ENCODE measurements around the gene MAP7.
"Not testable (repeated sequence)": the region's sequence is repeated elsewhere in the genome, so short reads cannot be mapped to it uniquely, and the experiment has no call there.

Gene MAP7

DNA sequence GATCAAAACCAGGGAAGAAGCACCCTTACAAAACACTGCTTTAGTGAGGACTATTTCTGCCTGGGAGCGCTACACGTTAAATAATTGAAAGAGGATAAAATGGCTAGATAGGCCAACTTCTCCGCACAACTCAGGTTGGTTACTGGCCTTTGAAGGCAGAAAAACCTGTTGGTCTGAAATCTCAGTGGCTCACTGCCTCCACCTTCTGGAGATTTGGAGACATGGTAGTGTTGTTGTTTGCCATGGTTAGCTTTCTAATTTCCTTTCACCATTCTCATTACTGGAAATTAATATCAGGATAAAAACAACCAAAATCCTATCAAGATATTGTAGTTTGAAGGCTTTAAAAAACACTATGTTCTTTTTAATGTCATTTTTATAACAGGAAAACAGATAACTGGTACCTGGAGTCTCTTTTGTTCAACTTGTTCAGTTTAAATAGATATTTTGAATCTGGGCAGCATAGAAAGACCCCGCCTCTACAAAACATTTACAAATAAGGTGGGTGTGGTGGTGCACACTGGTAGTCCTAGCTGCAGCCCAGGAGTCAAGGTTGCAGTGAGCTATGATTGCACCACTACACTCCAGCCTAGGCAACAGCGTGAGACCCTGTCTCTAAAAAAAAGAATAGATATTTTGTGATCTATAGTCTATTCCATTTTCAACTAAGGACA lies 233.1 kb downstream of the MAP7 start:
- TF ChIP-seq MYC (IDR thresholded peaks at IDR 0.05; ENCODE audit: low read depth, low read length) = no peak
- peak; percentile 72 for TF ChIP-seq CTCF (IDR thresholded peaks at IDR 0.05; ENCODE audit: low read depth, low read length)
- no peak for TF ChIP-seq POLR2A (IDR thresholded peaks at IDR 0.05; ENCODE audit: extremely low read depth, insufficient read length)
- TF ChIP-seq, protein P1, sequence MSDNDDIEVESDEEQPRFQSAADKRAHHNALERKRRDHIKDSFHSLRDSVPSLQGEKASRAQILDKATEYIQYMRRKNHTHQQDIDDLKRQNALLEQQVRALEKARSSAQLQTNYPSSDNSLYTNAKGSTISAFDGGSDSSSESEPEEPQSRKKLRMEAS (IDR thresholded peaks at IDR 0.05; ENCODE audit: low read depth, low read length) = no peak
- DNase-seq (ENCODE audit: low read depth) = peak; percentile 69
- no peak overlapping the region for H3K4me3 ChIP-seq (ENCODE audit: low read depth, low read length)

GRCh38 chr6:136315594-136315993 lies 234.6 kb downstream of the MAP7 start:
- TF ChIP-seq POLR2A (IDR thresholded peaks at IDR 0.05; ENCODE audit: extremely low read depth, insufficient read length) (no peak), MYC (IDR thresholded peaks at IDR 0.05; ENCODE audit: low read depth, low read length) (no peak), CTCF (IDR thresholded peaks at IDR 0.05; ENCODE audit: low read depth, low read length) (no peak)
- TF ChIP-seq, protein P1 (IDR thresholded peaks at IDR 0.05; ENCODE audit: low read depth, low read length) = no peak
- no peak for DNase-seq (ENCODE audit: low read depth)
- H3K4me3 ChIP-seq (ENCODE audit: low read depth, low read length) = no peak overlapping the region

DNA sequence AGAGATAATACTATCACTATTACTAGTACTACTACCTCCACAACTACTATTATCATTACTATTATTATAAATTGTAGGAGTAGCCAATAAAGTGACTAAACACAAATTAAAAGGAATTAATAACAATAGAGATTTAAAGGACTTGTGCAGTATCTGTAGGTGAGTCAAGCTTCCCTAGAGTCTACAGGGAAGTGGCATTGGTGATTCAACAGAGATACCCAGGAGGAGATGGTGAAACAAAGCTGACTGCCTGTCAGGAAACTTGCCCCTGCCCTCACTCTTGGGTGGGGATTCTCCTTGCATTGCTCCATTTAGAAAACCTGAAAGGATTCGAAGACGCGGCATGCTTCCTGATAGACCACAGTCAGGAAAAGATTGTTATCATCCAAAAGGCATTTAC lies 237.2 kb downstream of the MAP7 start:
- H3K4me3 ChIP-seq (ENCODE audit: low read depth, low read length) = no peak overlapping the region
- DNase-seq (ENCODE audit: low read depth) = no peak
- TF ChIP-seq, protein P1 (IDR thresholded peaks at IDR 0.05; ENCODE audit: low read depth, low read length) = no peak
- TF ChIP-seq CTCF (IDR thresholded peaks at IDR 0.05; ENCODE audit: low read depth, low read length) = no peak
- no peak for TF ChIP-seq MYC (IDR thresholded peaks at IDR 0.05; ENCODE audit: low read depth, low read length)
- no peak for TF ChIP-seq POLR2A (IDR thresholded peaks at IDR 0.05; ENCODE audit: extremely low read depth, insufficient read length)

- no peak for DNase-seq (ENCODE audit: low read depth)
- H3K4me3 ChIP-seq (ENCODE audit: low read depth, low read length) = no peak overlapping the region
- TF ChIP-seq MYC (IDR thresholded peaks at IDR 0.05; ENCODE audit: low read depth, low read length) (no peak), POLR2A (IDR thresholded peaks at IDR 0.05; ENCODE audit: extremely low read depth, insufficient read length) (no peak), CTCF (IDR thresholded peaks at IDR 0.05; ENCODE audit: low read depth, low read length) (no peak)
- TF ChIP-seq, protein P1 (IDR thresholded peaks at IDR 0.05; ENCODE audit: low read depth, low read length) = no peak
These were observed 240.4 kb downstream of the MAP7 start for GRCh38 chr6:136309729-136310311.

DNA sequence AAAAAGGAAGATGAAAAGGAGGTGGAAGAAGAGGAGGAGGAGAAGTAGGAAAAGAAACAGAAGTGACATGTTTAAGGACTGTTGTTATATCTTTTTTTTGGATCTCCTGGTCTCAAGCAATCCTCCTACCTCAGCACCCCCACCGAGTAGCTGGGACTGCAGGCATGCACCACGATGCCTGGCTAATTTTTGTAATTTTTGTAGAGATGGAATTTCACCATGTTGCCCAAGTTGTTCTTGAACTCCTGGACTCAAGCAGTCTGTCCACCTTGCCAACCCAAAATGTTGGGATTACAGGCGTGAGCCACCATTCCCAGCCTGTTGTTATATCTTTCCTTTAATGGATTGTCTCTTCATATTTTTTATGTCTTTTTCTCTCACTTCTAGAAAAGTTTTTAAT lies 241.1 kb downstream of the MAP7 start:
- no peak overlapping the region for H3K4me3 ChIP-seq (ENCODE audit: low read depth, low read length)
- no peak for DNase-seq (ENCODE audit: low read depth)
- TF ChIP-seq POLR2A (IDR thresholded peaks at IDR 0.05; ENCODE audit: extremely low read depth, insufficient read length) (no peak), CTCF (IDR thresholded peaks at IDR 0.05; ENCODE audit: low read depth, low read length) (no peak), MYC (IDR thresholded peaks at IDR 0.05; ENCODE audit: low read depth, low read length) (no peak)
- TF ChIP-seq, protein P1 (IDR thresholded peaks at IDR 0.05; ENCODE audit: low read depth, low read length) = no peak

DNA sequence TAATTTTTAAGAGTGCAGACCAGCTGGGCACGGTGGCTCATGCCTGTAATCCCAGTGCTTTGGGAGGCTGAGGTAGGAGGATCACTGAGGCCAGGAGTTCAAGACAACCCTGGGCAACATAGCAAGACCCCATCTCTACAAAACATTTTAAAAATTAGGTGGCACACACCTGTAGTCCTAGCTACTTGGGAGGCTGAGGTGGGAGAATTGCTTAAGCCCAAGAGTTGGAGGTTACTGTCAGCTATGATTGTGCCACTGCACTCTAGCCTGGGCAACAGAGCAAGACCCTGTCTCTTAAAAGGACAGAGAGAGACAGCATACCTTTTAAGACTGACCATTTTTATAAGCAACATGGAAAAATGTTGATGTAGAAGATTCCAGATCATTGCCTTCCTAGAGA lies 241.8 kb downstream of the MAP7 start:
- DNase-seq (ENCODE audit: low read depth); H3K4me3 ChIP-seq (ENCODE audit: low read depth, low read length): not testable (repeated sequence)

Measured in NB4 (cell line).